HepG2 (cell line): ENCODE results near the gene MLC1.

Source experiments
- CTCF ChIP-seq: sonication (generic); formaldehyde crosslinking; IDR thresholded peaks from 2 replicates; pipeline ENCODE4 v1.5.0; 2020; ENCODE audit warnings: mild to moderate bottlenecking, missing genetic modification reagents, moderate library complexity
- MAX ChIP-seq: IDR thresholded peaks from 2 replicates; pipeline ENCODE4 v1.6.1; 2012; ENCODE audit warnings: inconsistent platforms
- SYNCRIP ChIP-seq: fragments of 200-400 bp; formaldehyde crosslinking; IDR thresholded peaks from 2 replicates; pipeline ENCODE4 v1.6.1; 2018; ENCODE audit warnings: mild to moderate bottlenecking, low read depth, low read length; ENCODE audit not compliant: insufficient read depth
- TCF12 ChIP-seq, 2 experiments: fragments of 450-650 bp in 1 of 2; sonication (generic) in 1 of 2; formaldehyde crosslinking in 1 of 2; IDR thresholded peaks; 2 replicates each; pipeline versions ENCODE4 v1.6.1 to v1.8.0; 2017 to 2022; ENCODE audit warnings: antibody characterized with exemption in 1 of 2, mild to moderate bottlenecking in 1 of 2, missing genetic modification reagents in 1 of 2, moderate library complexity in 1 of 2

GRCh38 chr22:50019316-50019715, 65.9 kb downstream of the MLC1 start:
- no peak for TF ChIP-seq MAX
- TF ChIP-seq CTCF: no peak
- TF ChIP-seq SYNCRIP: no peak
- TF ChIP-seq TCF12 (IDR thresholded peaks at IDR 0.05): no peak
- no peak for TF ChIP-seq TCF12 (CRISPR knock-in tag; IDR thresholded peaks at IDR 0.05)
